ENCODE measurements around the gene HS3ST4. TPM values are rescaled to one million over a fixed set of nuclear protein-coding genes. Genes with fewer than 3 reads are reported as not detected.

HS3ST4 gene
- total RNA-seq, 1 experiment from 2014 or later: 0.07 TPM

DNA sequence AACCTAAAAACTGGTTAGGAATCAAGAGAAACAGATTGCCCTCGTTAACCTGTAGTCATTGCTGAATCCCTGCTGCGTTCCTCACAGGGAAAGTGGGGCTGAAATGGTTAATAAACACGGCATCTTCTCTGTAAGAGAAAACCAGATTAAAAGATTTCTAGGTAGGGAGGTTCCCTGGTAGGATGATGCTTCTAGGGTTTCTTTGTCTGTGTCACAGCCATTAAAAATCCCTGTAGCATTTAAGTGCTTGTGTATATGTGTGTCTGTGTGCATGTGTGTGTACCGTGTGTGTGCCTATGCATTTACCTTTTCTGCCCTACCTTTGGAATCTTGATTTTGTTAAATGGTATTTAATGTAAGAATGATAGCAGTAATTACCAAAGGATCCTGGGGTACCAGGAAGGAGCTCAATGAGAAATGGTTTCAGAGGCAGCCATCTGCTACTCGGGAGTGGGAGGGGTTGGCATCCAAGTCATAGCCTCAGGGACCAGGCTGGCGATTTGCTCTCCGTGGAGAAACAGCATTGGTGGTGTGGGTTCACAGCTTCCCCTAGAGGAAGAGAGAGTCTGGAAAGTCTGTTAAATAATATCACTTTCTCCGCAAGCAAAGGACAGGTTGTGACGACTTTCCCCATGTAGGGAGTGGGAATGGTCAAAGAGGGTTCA, 177.1 kb downstream of the HS3ST4 start:
- in situ Hi-C loops (cut with HindIII; ENCODE audit: low pct_unique_long_range_greater_than_20kb, low sequenced_read_pairs): no loop called here
- no peak for DNase-seq (ENCODE audit: low read depth)

DNA sequence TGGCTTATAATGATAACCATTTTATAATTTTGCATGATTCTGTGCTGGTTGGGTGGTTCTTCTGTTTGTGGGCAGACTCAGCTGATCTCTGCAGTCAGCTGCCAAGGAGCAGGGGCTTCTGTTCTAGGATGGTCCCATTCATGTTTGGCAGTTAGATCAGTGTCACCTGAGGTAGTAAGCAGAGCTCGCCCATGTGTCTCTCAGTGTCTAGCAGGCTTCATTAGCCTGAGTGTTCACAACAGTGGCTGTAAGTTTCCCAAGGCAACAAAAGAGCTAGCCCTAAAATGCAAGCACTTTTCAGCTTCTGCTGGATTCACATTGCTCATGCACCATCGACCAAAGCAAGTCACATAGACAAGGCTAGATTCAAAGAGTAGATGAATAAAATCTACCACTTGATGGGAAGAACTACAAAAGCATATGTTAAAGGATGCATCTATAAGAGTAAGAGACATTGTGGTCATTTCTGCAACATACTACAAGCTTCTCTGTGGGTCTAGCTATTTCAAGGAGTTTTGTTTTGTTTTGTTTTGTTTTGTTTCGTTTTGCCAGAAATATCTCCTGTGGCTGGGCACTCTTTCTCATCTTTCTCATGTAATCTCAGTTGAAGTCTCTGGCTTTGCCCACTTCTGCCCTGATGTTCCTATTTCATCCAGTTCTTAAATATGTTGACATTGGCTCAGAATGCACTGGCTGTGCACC, 180.8 kb downstream of the HS3ST4 start:
- DNase-seq (ENCODE audit: low read depth): no peak
- in situ Hi-C loops (cut with HindIII; ENCODE audit: low pct_unique_long_range_greater_than_20kb, low sequenced_read_pairs): no loop called here

DNA sequence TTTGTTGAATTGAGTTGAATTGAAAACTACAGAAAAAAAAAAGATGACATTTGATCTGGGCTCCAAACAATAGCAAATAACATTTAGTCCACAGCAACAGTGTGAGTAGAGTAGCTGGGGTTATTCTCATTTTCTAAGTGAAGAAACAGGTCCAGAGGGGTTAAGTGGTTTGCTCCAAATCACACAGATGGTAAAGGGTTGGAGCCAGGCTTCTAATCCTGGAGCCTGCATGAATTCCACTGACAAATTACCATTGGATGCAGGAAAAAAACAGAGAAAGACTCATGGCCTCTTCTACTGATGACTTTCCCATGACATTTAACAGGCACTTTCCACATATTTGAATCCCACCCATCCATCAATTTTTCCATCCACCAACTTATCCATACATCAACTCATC, 182.4 kb downstream of the HS3ST4 start:
- in situ Hi-C loops (cut with HindIII; ENCODE audit: low pct_unique_long_range_greater_than_20kb, low sequenced_read_pairs): no loop called here
- no peak for DNase-seq (ENCODE audit: low read depth)

DNA sequence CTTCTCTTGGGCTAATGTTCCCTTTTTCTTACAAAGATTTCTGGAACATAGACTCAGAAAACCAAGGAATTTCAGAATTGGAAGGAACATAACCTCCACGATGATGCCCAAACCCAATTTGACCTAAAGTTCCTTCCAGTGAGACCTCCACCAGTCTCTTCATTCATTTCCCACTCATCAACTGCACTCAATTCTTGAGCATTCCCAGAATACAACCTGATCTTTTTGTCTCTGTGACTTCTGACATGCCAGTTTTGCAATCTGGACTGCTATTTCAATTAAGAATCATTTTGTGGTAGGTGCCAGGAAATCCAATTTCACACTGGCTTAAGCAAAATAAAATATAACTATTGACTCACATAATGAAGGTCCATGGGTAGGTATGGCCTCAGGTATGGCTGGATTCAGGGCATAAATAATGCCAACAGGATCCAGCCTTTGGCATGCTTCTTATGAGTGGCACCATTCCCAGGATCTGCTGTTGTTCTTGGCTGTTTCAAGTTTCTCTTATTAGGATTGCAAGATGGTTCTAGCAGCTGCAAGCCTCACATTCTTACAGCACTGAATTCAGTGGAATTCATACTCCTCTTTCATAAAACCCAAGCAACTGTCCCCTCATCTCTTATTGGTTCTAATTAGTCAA, 184.3 kb downstream of the HS3ST4 start:
- no peak for DNase-seq (ENCODE audit: low read depth)
- in situ Hi-C loops (cut with HindIII; ENCODE audit: low pct_unique_long_range_greater_than_20kb, low sequenced_read_pairs): no loop called here

DNA sequence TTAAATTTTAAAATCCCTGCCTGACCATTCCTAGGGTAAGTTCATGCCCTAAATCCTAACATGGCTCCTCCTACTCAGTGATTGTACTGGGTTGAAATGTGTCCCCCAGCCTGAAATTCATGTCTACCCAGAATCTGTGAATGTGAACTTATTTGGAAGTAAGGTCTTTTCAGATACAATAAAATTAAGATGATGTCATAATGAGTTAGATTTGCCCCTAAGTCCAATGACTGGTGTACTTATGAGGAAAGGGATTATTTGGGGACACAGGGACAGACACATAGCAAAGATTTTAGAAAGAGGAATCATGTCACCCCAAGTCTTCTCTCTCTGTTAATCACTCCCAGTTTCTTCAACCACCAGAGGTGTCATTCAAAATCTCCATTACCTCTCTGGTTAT, 185.3 kb downstream of the HS3ST4 start:
- in situ Hi-C loops (cut with HindIII; ENCODE audit: low pct_unique_long_range_greater_than_20kb, low sequenced_read_pairs): no loop called here
- no peak for DNase-seq (ENCODE audit: low read depth)

DNA sequence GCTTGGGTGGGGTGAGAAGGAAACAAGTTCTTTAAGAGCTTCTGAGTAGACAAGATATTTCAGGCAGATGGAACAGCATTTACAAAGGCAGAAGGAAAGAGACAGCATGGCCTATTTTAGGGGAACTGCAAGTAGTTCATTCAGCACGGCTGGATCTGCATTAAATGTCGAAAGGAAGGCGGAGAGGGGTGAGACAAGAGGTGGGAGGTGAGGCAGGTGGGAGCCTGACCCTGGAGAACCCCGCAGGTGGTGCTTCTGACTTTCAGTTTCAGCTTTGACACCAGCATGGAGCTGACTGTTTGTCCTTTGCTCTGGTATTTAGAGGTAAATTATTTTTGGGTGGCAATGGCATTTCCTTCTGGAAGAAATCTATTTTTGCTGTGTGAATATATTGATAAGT, 194.8 kb downstream of the HS3ST4 start:
- in situ Hi-C loops (cut with HindIII; ENCODE audit: low pct_unique_long_range_greater_than_20kb, low sequenced_read_pairs): no loop called here

DNA sequence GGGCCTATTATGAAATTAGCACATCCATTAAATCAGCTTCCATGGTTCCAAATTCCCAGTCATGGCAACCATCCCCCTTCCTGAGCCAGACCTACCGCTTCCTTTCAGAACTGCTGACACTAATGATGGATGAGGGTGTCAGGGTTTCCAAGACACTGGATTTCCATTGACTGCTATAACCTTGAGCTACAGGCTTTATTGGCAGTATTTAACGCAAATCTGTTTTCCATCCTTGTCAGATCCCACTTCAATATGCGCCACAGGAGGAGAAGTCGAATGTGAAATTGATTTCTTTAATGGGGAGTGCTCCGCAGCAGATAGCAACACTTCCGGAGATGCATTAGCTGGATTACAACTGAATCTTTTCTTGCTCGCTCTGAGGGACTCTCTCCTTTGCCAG, 197.1 kb downstream of the HS3ST4 start:
- in situ Hi-C loops (cut with HindIII; ENCODE audit: low pct_unique_long_range_greater_than_20kb, low sequenced_read_pairs): no loop called here
- DNase-seq (ENCODE audit: low read depth): no peak

More for the DNA sequence above, 194.8 kb downstream of the HS3ST4 start:
- no peak for DNase-seq (ENCODE audit: low read depth)

DNA sequence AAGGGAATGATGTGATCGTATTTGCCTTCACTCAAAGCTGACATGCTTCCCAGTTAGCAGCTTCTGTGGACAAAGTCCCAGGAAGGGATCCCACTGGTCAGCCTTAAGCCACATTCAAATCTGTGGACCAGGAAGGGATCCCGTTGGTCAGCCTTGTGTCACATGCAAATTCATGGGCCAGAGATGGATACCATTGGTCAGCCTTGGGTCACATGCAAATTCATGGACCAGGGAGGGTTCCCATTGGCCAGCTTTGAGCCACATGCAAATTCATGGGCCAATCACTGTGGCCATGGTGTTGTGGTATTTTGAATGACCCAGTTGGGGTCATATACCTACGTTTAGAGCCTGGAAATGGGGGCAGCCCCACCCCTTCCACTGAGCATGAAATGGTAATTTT, 201.6 kb downstream of the HS3ST4 start:
- in situ Hi-C loops (cut with HindIII; ENCODE audit: low pct_unique_long_range_greater_than_20kb, low sequenced_read_pairs): no loop called here
- peak; percentile 4 for DNase-seq (ENCODE audit: low read depth)

DNA sequence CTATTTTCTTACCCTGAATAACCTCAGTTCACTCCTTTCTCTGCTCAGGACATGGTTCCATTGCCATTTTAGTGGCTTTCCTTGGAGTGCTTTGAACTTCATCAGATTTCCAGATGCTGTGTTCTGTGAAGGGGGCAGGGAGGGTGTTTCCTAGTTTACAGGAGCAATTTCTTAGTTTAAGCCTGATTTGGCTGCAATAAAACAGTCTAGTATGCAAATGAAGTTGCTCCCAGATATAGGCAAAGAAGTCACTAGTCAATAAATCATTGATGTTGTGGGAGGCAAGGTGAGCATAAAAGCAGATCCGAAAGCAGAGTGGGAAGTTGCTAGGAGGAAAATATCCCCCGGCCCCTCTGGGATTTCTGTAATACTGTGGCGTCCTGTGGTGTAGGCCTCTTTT, 202.3 kb downstream of the HS3ST4 start:
- no peak for DNase-seq (ENCODE audit: low read depth)
- in situ Hi-C loops (cut with HindIII; ENCODE audit: low pct_unique_long_range_greater_than_20kb, low sequenced_read_pairs): no loop called here

DNA sequence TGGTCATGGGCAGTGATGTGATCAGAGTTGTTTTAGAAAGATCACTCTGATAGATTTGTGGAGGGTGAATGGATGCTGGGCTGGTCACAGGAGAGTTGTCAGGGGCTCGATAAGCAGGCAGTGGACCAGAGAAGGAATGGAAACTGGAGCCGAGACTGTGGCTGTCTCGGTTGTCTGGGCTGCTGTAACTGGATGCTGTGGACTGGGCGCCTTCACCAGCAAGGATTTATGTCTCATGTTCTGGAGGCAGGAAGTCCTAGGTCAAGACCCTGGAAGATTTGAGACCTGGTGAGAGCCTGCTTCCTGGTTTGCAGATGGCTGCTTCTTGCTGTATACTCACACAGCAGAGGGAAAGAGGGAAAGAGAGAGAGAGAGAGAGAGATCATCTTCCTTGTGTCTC, 203.6 kb downstream of the HS3ST4 start:
- in situ Hi-C loops (cut with HindIII; ENCODE audit: low pct_unique_long_range_greater_than_20kb, low sequenced_read_pairs): no loop called here
- DNase-seq (ENCODE audit: low read depth): peak; percentile 14

DNA sequence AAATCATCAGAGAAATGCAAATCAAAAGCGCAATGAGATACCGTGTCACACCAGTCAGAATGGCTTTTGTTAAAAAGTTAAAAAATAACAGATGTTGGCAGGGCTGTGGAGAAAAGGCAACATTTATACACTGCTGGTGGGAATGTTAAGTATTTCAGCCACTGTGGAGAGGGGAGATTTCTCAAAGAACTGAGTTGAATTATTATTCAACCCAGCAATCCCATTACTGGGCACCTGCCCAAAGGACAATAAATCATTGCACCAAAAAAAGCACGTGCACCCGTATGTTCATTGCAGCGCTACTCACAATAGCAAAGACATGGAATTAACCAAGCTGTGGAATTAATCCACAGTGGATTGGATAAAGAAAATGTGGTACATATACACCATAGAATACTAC, 204.7 kb downstream of the HS3ST4 start:
- peak; percentile 14 for DNase-seq (ENCODE audit: low read depth)
- in situ Hi-C loops (cut with HindIII; ENCODE audit: low pct_unique_long_range_greater_than_20kb, low sequenced_read_pairs): no loop called here

DNA sequence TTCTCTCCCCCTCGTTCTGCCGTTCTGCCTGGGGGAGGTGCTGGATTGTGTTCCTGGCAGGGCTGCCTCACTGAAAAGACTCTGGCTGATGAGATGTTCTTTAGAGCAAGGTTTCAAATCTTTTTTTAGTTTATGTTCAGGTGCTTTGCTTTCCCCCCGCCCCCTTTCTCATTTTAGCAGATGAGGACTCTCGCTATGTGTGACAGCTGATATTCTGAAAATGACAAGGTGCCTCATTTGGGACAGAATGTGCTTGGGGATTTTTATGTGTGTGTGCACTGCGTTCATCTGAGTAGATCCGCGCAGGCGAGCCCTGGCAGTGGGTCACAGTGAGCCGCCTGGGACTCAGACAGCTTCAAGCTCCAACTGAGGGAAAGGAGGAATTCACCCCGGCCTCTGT, 205.9 kb downstream of the HS3ST4 start:
- in situ Hi-C loops (cut with HindIII; ENCODE audit: low pct_unique_long_range_greater_than_20kb, low sequenced_read_pairs): no loop called here
- DNase-seq (ENCODE audit: low read depth): no peak

DNA sequence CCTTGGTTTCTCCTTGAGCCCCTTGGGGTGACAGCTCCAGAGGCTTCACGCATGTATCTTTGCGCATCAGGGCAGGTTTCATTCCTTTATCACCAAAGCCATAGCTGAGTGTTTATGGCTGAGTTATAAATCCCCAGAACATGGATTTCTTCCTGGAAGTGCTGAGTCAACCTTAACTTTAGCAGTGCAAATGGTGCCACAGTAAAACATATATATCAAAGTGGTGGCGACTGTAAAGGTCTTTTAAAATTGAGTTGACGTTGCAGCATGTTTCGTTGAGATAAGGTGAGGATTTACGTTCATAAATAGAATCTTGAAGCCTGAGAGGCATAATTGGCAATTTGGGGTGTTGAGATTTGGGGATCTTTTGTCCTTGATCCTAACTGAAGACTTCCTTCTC, 214.1 kb downstream of the HS3ST4 start:
- no peak for DNase-seq (ENCODE audit: low read depth)
- in situ Hi-C loops (cut with HindIII; ENCODE audit: low pct_unique_long_range_greater_than_20kb, low sequenced_read_pairs): no loop called here

DNA sequence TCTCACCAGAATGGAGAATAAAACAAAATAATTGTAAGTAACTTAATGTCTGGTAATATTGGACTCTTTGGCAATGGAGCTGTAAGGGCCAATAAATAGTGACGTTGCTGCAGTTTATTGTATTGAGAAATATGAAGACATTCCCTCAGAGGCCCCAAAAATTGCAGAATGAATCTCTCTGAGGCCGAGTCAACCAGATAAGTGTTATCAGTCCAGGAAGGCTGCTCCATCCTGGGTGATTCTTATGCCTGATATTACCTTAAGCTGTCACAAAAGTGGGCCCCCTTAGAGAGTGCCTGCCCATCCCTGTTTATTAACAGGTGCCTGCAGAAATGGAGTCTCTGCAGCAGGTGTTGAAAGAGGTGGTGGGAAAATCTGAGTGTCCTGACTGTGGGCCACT, 219.2 kb downstream of the HS3ST4 start:
- no peak for DNase-seq (ENCODE audit: low read depth)

DNA sequence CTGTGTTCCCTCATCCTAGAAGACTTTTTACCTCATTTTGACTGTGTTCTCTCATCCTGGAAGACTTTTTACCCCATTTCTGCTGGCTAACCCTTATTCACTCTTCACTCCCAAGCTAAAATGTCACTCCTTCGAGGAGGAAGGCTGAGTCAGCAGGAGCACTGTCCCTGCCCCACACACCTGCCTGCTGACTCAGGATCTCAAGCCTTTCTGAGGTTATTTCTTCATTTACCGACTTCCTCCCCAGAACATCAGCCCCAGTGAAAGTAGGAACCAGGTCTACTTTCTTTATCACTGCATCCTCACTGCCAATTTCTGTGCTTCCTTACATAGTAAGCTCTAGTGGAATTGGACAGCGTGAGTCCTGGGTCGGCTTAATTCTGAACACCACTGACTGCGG, 220.6 kb downstream of the HS3ST4 start:
- in situ Hi-C loops (cut with HindIII; ENCODE audit: low pct_unique_long_range_greater_than_20kb, low sequenced_read_pairs): no loop called here
- DNase-seq (ENCODE audit: low read depth): no peak

More for the DNA sequence above, 219.2 kb downstream of the HS3ST4 start:
- in situ Hi-C loops (cut with HindIII; ENCODE audit: low pct_unique_long_range_greater_than_20kb, low sequenced_read_pairs): no loop called here

DNA sequence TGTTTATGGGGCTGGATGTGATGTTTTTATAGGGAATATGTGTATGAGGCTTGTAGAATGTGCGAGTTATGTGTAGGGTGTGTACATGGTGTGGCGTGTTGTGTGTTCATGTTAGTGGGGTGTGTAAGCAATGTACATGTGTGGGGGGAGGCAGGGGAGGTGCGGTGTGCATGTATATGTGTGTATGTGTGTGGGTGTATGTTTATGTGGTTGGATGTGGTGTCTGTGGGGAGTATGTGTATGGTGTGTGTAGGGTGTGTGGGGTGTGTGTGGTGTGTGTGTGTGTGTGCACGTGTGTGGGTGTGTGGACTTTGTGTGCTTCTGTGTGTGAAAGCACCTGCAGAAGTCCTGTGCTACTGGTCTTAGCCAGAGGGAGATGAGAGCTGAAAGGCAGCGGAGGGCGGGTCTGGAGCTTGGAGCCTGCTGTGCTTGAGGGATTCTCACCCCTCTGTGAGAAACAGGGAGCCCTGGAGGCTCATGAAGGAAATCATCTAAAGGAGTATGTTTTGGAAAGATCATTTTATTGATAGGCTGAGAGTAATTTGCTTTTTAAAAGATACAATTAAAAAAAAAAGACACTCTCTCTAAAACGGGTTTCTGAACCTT, 222.7 kb downstream of the HS3ST4 start:
- in situ Hi-C loops (cut with HindIII; ENCODE audit: low pct_unique_long_range_greater_than_20kb, low sequenced_read_pairs): no loop called here
- no peak for DNase-seq (ENCODE audit: low read depth)

DNA sequence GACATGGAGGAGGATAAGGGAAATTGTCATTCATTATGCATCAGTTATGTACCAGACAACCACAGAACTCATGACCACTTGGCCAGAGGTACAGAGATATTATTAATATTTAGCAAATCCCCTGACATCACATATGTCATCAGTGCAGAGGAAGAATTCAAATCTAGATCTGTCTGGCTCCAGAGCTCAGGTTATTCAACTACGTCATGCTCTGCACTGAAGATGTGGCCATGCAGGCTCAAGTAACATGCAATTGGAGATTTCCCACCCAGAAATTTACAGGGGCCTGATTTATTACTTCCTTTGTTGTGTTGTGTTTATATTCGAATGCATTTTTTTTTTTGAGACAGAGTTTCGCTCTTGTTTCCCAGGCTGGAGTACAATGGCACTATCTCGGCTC, 224.3 kb downstream of the HS3ST4 start:
- in situ Hi-C loops (cut with HindIII; ENCODE audit: low pct_unique_long_range_greater_than_20kb, low sequenced_read_pairs): no loop called here
- no peak for DNase-seq (ENCODE audit: low read depth)

DNA sequence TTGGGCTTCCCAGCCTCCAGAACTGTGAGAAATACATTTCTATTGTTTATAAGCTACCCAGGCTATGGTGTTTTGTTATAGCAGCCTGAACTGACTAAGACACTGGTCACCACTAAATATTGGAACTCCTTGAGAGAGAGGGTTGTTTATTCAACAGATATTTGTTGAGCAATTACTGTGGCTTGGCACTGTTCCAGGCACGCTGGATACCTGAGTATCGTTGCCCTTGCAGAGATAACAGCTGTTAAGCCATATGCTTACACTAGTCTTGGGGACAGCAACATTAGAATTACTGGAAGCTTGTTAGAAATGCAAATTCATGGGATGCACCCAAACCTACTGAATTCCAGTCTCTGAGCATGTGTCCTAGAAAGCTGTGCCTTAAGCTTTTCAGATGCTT, 230.7 kb downstream of the HS3ST4 start:
- no peak for DNase-seq (ENCODE audit: low read depth)
- in situ Hi-C loops (cut with HindIII; ENCODE audit: low pct_unique_long_range_greater_than_20kb, low sequenced_read_pairs): no loop called here

DNA sequence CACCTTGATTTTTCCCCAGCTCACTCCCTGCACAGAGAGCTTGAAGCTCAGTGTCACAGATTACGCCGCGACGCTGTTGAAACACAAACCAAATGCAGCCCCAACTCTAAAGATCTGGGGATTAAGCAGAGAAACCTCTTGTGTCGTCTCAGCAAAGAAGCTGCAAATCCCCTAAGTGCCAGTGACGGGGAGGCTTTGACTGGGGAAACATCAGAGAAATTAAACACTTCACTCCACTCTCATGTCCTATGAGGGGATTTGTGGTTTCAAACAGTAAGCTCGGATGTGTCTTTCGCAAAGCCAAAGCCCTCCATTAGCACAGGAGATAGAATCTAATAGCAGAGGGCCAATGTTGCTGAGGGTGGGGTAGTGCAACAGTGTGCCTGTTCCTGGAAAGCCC, 233.7 kb downstream of the HS3ST4 start:
- no peak for DNase-seq (ENCODE audit: low read depth)
- in situ Hi-C loops (cut with HindIII; ENCODE audit: low pct_unique_long_range_greater_than_20kb, low sequenced_read_pairs): no loop called here
